NCI-H69 (cell line): ENCODE measurements around the gene PYDC1.
A peak's percentile ranks its signal among the peaks of the same experiment; 100 is the strongest.

Source experiments
- DNase-seq: peaks from one replicate; lab custom pipeline; 2025; lab: John Stamatoyannopoulos, UW

PYDC1 gene

GRCh38 chr16:31179219-31179746 lies 37.7 kb downstream of the PYDC1 start:
- DNase-seq = no peak

DNA sequence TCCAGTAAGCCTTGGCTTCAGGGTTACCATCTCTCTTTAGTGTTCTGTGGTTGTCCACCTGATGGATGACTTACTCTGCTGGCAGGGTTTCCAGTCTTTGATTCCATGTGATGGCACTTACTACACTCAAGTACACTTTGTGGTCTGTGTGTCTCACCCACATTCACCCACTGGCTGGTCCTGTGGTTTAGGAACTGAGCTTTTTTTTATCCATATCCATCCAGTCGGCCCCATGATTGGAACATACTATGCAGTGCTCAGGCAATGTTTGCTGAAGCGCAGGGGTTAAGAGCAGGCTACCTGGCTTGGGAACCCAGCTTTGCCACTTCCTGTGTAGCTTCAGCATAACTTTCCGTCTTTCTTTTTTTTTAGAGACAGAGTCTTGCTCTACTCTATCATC lies 39.8 kb downstream of the PYDC1 start:
- no peak for DNase-seq

GRCh38 chr16:31170048-31170447 lies 46.9 kb downstream of the PYDC1 start:
- peak; percentile 74 for DNase-seq

DNA sequence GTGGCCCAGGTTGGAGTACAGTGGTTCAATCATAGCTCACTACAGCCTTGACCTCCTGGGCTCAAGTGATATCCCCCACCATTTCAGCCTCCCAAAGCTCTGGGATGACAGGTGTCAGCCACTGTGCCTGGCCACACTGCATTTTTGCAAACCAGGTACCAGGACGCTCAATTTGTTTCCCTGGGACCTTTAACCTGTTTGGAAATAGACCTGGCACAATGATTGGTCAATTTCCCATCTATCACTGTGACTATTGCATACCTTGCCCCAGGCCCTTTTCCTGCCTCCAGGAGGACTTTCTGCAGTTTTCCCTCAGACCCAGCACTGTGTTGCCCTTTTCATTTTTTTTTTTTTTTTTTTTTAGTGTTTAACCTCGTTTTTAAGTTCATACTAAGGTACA lies 48.1 kb downstream of the PYDC1 start:
- no peak for DNase-seq

- no peak for DNase-seq
Measured at GRCh38 chr16:31167315-31167714, 49.6 kb downstream of the PYDC1 start.
